A673 (cell line): Measurements from ENCODE around the gene LHFPL6.

ENCODE experiments used
- CTCF ChIP-seq: fragments of 300-800, 200-600 bp; sonication (generic); conservative IDR thresholded peaks from 2 replicates; pipeline ENCODE4 v1.5.1; 2017; ENCODE audit warnings: low read depth, mild to moderate bottlenecking, antibody characterized with exemption, low read length, moderate library complexity, mixed read lengths
- EZH2 ChIP-seq: fragments of 200-600 bp; sonication (generic); IDR thresholded peaks from 2 replicates; pipeline ENCODE4 v1.6.1; 2017; ENCODE audit warnings: borderline replicate concordance, low read depth, mild to moderate bottlenecking, mixed read lengths, antibody characterized with exemption, low read length; ENCODE audit not compliant: poor library complexity, severe bottlenecking

DNA sequence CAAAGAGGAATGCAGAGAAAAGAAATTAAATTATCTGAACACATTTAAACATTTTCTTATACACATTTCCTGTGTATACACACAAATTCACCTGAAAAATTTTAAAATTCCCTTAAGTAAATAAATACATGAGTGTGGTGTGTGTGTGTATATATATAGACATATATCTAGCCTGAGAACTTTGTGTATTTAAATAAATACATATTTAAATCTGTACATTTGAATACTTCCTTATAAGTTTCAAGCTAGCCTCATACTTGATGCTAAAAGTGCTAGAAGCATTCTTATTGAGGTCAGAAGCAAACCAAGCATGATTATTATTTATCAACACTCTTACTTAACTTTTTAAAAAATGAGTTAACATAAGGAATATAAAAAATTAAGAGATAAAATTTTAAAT lies 304.0 kb downstream of the LHFPL6 start:
- TF ChIP-seq CTCF, result no peak
- no peak for TF ChIP-seq EZH2
